ENCODE results near the gene LCA5. TPM values are rescaled to one million over a fixed set of nuclear protein-coding genes. Genes with fewer than 3 reads are reported as not detected.
A peak's percentile ranks its signal among the peaks of the same experiment; 100 is the strongest.

The LCA5 gene
- total RNA-seq, 1 experiment from 2014 or later: 2.3 TPM

GRCh38 chr6:79494841-79495240 is 42.4 kb downstream of the LCA5 start:
- H3K79me2 ChIP-seq (ENCODE audit: insufficient read depth, low read length): no peaks in the 10 kb centered on the region
- no peak overlapping the region for H3K4me2 ChIP-seq (ENCODE audit: insufficient read depth, insufficient read length, low read length)
- no peak overlapping the region for H3K56ac ChIP-seq (ENCODE audit: insufficient read length, low read depth, low read length)
- H2BK120ac ChIP-seq (ENCODE audit: low read depth, low read length, poor library complexity, severe bottlenecking): no peak overlapping the region
- Mint-ChIP-seq H3K9me3 (no peaks in the 10 kb centered on the region; a peak in 1 of 5 replicates), H3K27ac (no peak overlapping the region), H3K36me3 (ENCODE audit: insufficient read depth in 1 of 3, low read depth in 3 of 3) (no peaks in the 10 kb centered on the region), H3K27me3 (ENCODE audit: low read depth) (no peaks in the 10 kb centered on the region), H3K4me3 (no peak overlapping the region), H3K4me1 (peaks cover 7 to 12% of the 10 kb centered on the region in 2 experiments)
- no peak overlapping the region for H2BK15ac ChIP-seq (ENCODE audit: low read depth, low read length)
- no peak overlapping the region for H3K18ac ChIP-seq (ENCODE audit: insufficient read length, low read depth, low read length)
- H4K8ac ChIP-seq (replicated peaks; ENCODE audit: insufficient read length, low read depth, low read length): no peak overlapping the region
- no CpG with 5 or more reads among the region's 5 CpGs for WGBS (ENCODE audit: extremely low coverage, insufficient read length, low lambda C conversion rate)
- H3K23ac ChIP-seq (ENCODE audit: insufficient read length, low read depth, low read length): no peak overlapping the region
- H4K5ac ChIP-seq (ENCODE audit: insufficient read length, low read depth, low read length): no peak overlapping the region
- no peak overlapping the region for H3K4ac ChIP-seq (ENCODE audit: low read depth, low read length)
- no peak overlapping the region for H2BK20ac ChIP-seq (ENCODE audit: low read depth, low read length, poor library complexity, severe bottlenecking)
- H4K20me1 ChIP-seq (ENCODE audit: control insufficient read depth, insufficient read depth, insufficient read length): no peaks in the 10 kb centered on the region
- no peak overlapping the region for H2BK12ac ChIP-seq (ENCODE audit: insufficient read length, low read depth, low read length)
- DNase-seq: peak; percentile 50
- no peak overlapping the region for H3K9ac ChIP-seq (ENCODE audit: extremely low read depth, insufficient read length, low read length)
- H3K14ac ChIP-seq (ENCODE audit: insufficient read depth, low read length): no peak overlapping the region
- no peaks in the 10 kb centered on the region for H3K79me1 ChIP-seq (ENCODE audit: insufficient read depth, low read depth, low read length, poor library complexity, severe bottlenecking)
- TF ChIP-seq CTCF (conservative IDR thresholded peaks at IDR 0.05): no peak
- no peak overlapping the region for H2AFZ ChIP-seq (ENCODE audit: low read length)
- no peak overlapping the region for H2AK5ac ChIP-seq (ENCODE audit: insufficient read length, low read length)
- no peak overlapping the region for H2BK5ac ChIP-seq (ENCODE audit: insufficient read length, low read length)
- H4K91ac ChIP-seq (ENCODE audit: insufficient read length, low read depth, low read length): no peak overlapping the region
- no peak overlapping the region for H3K27ac ChIP-seq (ENCODE audit: insufficient read length, low read depth, low read length)
- no peaks in the 10 kb centered on the region for H3K27me3 ChIP-seq (ENCODE audit: insufficient read depth, low read length)
- no peaks in the 10 kb centered on the region for H3K23me2 ChIP-seq (ENCODE audit: insufficient read length, low read depth, low read length, poor library complexity, severe bottlenecking)
- no peaks in the 10 kb centered on the region for H3K9me3 ChIP-seq (ENCODE audit: control insufficient read depth, low read depth, low read length)
- H3T11ph ChIP-seq (ENCODE audit: low read length): no peak overlapping the region
- 0 out of 2 replicates have a peak, but pooled peaks cover 2% of the 10 kb centered on the region for H3K4me1 ChIP-seq (ENCODE audit: insufficient read depth, low read length)
